ENCODE results near the gene TRAM2. TPM values are rescaled to one million over a fixed set of nuclear protein-coding genes. Genes with fewer than 3 reads are reported as not detected.

TRAM2 gene
- total and polyA plus RNA-seq, 2 of the 13 experiments (the other 11 are each of a cell fraction or from before 2014, with no cell fraction given) = 49.1 to 72.5 TPM

- TF ChIP-seq, protein P1, sequence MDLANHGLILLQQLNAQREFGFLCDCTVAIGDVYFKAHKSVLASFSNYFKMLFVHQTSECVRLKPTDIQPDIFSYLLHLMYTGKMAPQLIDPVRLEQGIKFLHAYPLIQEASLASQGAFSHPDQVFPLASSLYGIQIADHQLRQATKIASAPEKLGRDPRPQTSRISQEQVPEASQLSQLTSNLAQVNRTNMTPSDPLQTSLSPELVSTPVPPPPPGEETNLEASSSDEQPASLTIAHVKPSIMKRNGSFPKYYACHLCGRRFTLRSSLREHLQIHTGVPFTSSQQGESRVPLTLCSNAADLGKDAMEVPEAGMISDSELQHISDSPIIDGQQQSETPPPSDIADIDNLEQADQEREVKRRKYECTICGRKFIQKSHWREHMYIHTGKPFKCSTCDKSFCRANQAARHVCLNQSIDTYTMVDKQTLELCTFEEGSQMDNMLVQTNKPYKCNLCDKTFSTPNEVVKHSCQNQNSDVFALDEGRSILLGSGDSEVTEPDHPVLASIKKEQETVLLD (CRISPR knock-in tag; IDR thresholded peaks at IDR 0.05; ENCODE audit: low read depth) = no peak
- no peak for TF ChIP-seq DDIT3 (CRISPR knock-in tag; IDR thresholded peaks at IDR 0.05)
- no peak for TF ChIP-seq ZNF558 (CRISPR knock-in tag; IDR thresholded peaks at IDR 0.05; ENCODE audit: borderline replicate concordance)
These were observed 65.2 kb downstream of the TRAM2 start (continued) for GRCh38 chr6:52511572-52512151.

DNA sequence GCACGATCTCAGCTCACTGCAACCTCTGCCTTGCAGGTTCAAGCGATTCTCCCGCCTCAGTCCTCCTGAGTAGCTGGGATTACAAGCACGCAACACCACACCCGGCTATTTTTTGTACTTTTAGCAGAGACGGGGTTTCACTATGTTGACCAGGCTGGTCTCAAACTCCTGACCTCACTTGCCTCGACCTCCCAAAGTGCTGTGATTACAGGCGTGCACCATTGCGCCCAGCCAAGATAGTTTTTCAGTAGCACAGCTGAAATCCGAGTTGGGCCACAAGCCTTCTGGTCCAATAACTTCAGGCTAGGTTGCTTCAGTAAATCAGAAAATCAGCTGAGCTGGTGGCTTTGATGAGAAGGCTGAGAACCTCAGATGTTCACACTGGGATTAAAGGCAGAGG is 65.7 kb downstream of the TRAM2 start:
- CTCF ChIA-PET (ENCODE audit: low intra/inter-chr PET ratio, low total read pairs) = no interaction called here
- POLR2A ChIA-PET = no interaction called here
- BruUV-seq (replicated peaks) = no TSS peak
- TF ChIP-seq, protein P2, sequence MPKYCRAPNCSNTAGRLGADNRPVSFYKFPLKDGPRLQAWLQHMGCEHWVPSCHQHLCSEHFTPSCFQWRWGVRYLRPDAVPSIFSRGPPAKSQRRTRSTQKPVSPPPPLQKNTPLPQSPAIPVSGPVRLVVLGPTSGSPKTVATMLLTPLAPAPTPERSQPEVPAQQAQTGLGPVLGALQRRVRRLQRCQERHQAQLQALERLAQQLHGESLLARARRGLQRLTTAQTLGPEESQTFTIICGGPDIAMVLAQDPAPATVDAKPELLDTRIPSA (CRISPR knock-in tag; IDR thresholded peaks at IDR 0.05; ENCODE audit: borderline replicate concordance) = no peak
- TF ChIP-seq PRDM15 (CRISPR knock-in tag; IDR thresholded peaks at IDR 0.05) = no peak
- TF ChIP-seq, protein P3, sequence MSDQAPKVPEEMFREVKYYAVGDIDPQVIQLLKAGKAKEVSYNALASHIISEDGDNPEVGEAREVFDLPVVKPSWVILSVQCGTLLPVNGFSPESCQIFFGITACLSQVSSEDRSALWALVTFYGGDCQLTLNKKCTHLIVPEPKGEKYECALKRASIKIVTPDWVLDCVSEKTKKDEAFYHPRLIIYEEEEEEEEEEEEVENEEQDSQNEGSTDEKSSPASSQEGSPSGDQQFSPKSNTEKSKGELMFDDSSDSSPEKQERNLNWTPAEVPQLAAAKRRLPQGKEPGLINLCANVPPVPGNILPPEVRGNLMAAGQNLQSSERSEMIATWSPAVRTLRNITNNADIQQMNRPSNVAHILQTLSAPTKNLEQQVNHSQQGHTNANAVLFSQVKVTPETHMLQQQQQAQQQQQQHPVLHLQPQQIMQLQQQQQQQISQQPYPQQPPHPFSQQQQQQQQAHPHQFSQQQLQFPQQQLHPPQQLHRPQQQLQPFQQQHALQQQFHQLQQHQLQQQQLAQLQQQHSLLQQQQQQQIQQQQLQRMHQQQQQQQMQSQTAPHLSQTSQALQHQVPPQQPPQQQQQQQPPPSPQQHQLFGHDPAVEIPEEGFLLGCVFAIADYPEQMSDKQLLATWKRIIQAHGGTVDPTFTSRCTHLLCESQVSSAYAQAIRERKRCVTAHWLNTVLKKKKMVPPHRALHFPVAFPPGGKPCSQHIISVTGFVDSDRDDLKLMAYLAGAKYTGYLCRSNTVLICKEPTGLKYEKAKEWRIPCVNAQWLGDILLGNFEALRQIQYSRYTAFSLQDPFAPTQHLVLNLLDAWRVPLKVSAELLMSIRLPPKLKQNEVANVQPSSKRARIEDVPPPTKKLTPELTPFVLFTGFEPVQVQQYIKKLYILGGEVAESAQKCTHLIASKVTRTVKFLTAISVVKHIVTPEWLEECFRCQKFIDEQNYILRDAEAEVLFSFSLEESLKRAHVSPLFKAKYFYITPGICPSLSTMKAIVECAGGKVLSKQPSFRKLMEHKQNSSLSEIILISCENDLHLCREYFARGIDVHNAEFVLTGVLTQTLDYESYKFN (CRISPR knock-in tag; conservative IDR thresholded peaks at IDR 0.05) = no peak
- TF ChIP-seq, protein P4, sequence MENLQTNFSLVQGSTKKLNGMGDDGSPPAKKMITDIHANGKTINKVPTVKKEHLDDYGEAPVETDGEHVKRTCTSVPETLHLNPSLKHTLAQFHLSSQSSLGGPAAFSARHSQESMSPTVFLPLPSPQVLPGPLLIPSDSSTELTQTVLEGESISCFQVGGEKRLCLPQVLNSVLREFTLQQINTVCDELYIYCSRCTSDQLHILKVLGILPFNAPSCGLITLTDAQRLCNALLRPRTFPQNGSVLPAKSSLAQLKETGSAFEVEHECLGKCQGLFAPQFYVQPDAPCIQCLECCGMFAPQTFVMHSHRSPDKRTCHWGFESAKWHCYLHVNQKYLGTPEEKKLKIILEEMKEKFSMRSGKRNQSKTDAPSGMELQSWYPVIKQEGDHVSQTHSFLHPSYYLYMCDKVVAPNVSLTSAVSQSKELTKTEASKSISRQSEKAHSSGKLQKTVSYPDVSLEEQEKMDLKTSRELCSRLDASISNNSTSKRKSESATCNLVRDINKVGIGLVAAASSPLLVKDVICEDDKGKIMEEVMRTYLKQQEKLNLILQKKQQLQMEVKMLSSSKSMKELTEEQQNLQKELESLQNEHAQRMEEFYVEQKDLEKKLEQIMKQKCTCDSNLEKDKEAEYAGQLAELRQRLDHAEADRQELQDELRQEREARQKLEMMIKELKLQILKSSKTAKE (CRISPR knock-in tag; IDR thresholded peaks at IDR 0.05; ENCODE audit: borderline replicate concordance) = no peak
- no peak for TF ChIP-seq KDM1A (CRISPR knock-in tag; IDR thresholded peaks at IDR 0.05)
- no peak for TF ChIP-seq NBN (conservative IDR thresholded peaks at IDR 0.05)

More for the DNA sequence above, 65.7 kb downstream of the TRAM2 start:
- Histone ChIP-seq H3K4me1 (ENCODE audit: insufficient read depth, low read length) (peaks cover 39% of the 10 kb centered on the region), H2AFZ (ENCODE audit: low read length) (no peak overlapping the region), H3K4me2 (ENCODE audit: low read depth, low read length) (no peak overlapping the region), H3K27ac (ENCODE audit: extremely low read length, insufficient read depth, low read length) (no peak overlapping the region), H3K4me3 (replicated peaks in 1 of 3; ENCODE audit: insufficient read depth in 1 of 3, low read depth in 2 of 3, low read length in 3 of 3) (no peak overlapping the region), H3K79me2 (ENCODE audit: insufficient read depth, low read length) (no peaks in the 10 kb centered on the region), H3K9me3 (ENCODE audit: low read length) (no peaks in the 10 kb centered on the region), H4K20me1 (ENCODE audit: insufficient read depth, low read length) (no peaks in the 10 kb centered on the region), H3K9ac (ENCODE audit: insufficient read depth, low read depth, low read length) (no peak overlapping the region), H3K36me3 (replicated peaks in 1 of 2; ENCODE audit: control insufficient read depth in 1 of 2, insufficient read depth in 2 of 2, low read length in 2 of 2) (peaks cover 55 to 98% of the 10 kb centered on the region in 2 experiments), H3K27me3 (ENCODE audit: control insufficient read depth in 1 of 2, insufficient read depth in 2 of 2, low read length in 2 of 2) (no peaks in the 10 kb centered on the region)
- in situ Hi-C loops (cut with HindIII; ENCODE audit: extremely low pct_ligation_motif_present, low pct_unique_long_range_greater_than_20kb) = no loop called here
- intact Hi-C loops (cut with micrococcal nuclease; ENCODE audit: unreplicated experiment) = loop anchor here (10.0 kb wide), 1 partner anchor 154 kb away; no protein-coding TSS in a partner anchor
- DNase-seq (ENCODE audit: low spot score) (no peak), FAIRE-seq (no peak), ATAC-seq (no peak)
- WGBS (ENCODE audit: low lambda C conversion rate) = 93% methylated on average over 10 of the region's 10 CpGs

Data from HepG2 (cell line).